Adrenal gland (tissue), 5 donors: ENCODE data around the gene AUTS2.

Experiments used
- POLR2A ChIP-seq, 2 donors: fragments of 450-650 bp; IDR thresholded peaks; one replicate each; pipeline ENCODE4 v1.6.1; 2017; ENCODE audit warnings: antibody characterized with exemption in 2 of 2, mild to moderate bottlenecking in 2 of 2, moderate library complexity in 1 of 2
- TF ChIP-seq, protein P1 (sequence below), 6 experiments: fragments of 450-650 bp in 4 of 6; fragments of 200-600 bp in 2 of 6; sonication (generic) in 1 of 6; IDR thresholded peaks; 1 replicate in 5 of 6; 2 replicates in 1 of 6; pipeline versions ENCODE4 v1.5.1 to v1.8.0; 2016 to 2021; ENCODE audit warnings: antibody characterized with exemption in 6 of 6, mild to moderate bottlenecking in 2 of 6, moderate library complexity in 1 of 6
- donor health status: DM: no; HTN: no; CAD: no.

DNA sequence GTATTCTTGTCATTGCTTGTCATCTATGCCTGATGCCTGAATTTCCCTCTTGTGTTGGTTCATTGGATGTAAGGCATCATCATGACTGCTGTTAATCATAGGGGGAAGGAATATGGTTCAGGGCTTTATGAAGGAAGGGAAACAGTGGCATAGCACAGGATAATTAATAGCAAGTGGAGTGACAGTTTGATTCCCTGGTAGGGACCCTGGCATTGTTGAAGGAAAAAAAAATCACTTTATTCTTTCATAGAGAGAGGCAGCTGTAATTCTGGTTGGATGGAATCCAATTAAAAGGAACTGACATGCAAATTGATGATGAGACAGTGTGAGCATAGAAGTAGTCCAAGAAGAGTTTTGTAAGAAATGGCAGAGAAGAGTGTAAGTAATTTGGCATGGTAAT, 121.4 kb downstream of the AUTS2 start:
- TF ChIP-seq, protein P1, sequence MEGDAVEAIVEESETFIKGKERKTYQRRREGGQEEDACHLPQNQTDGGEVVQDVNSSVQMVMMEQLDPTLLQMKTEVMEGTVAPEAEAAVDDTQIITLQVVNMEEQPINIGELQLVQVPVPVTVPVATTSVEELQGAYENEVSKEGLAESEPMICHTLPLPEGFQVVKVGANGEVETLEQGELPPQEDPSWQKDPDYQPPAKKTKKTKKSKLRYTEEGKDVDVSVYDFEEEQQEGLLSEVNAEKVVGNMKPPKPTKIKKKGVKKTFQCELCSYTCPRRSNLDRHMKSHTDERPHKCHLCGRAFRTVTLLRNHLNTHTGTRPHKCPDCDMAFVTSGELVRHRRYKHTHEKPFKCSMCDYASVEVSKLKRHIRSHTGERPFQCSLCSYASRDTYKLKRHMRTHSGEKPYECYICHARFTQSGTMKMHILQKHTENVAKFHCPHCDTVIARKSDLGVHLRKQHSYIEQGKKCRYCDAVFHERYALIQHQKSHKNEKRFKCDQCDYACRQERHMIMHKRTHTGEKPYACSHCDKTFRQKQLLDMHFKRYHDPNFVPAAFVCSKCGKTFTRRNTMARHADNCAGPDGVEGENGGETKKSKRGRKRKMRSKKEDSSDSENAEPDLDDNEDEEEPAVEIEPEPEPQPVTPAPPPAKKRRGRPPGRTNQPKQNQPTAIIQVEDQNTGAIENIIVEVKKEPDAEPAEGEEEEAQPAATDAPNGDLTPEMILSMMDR (IDR thresholded peaks at IDR 0.05): no peak
- no peak for TF ChIP-seq POLR2A (IDR thresholded peaks at IDR 0.05)
